Mesothelial cell of epicardium (in vitro differentiated cells): Measurements from ENCODE around the gene MAN1B1. TPM values are rescaled to one million over a fixed set of nuclear protein-coding genes. Genes with fewer than 3 reads are reported as not detected.

Experiments
- DNase-seq, 2 experiments: peaks; one replicate each; pipeline ENCODE4 v3.0.0; 2021; ENCODE audit warnings: low spot score in 2 of 2; ENCODE audit not compliant: unreplicated experiment in 2 of 2
- H3K27ac Mint-ChIP-seq: 2 replicates; pipeline ENCODE4 v1.8.0; 2021; ENCODE audit warnings: mixed read lengths
- H3K27me3 Mint-ChIP-seq: 2 replicates; pipeline ENCODE4 v1.8.0; 2021; ENCODE audit warnings: low read depth, mixed read lengths
- H3K36me3 Mint-ChIP-seq: 2 replicates; pipeline ENCODE4 v1.8.0; 2021; ENCODE audit warnings: mixed read lengths
- H3K4me1 Mint-ChIP-seq: 2 replicates; pipeline ENCODE4 v1.8.0; 2021; ENCODE audit warnings: mixed read lengths
- H3K4me3 Mint-ChIP-seq: 2 replicates; pipeline ENCODE4 v1.8.0; 2021; ENCODE audit warnings: mild to moderate bottlenecking, moderate library complexity, mixed read lengths
- H3K9me3 Mint-ChIP-seq: 2 replicates; pipeline ENCODE4 v1.8.0; 2021; ENCODE audit warnings: mixed read lengths
- CTCF ChIP-seq: fragments of 200-600 bp; sonication (generic); IDR thresholded peaks from one replicate; pipeline ENCODE4 v1.5.0; 2021; ENCODE audit warnings: antibody characterized with exemption; ENCODE audit not compliant: unreplicated experiment
- total RNA-seq: library from RNA; stranded (reverse); gene quantifications from 3 replicates; pipeline ENCODE4 v1.2.1, GENCODE V29; 2021

Gene MAN1B1
- total RNA-seq, 1 donor from 2014 or later: 65.1 TPM

- H3K4me1 Mint-ChIP-seq: no peaks in the 10 kb centered on the region
- no peaks in the 10 kb centered on the region for H3K9me3 Mint-ChIP-seq
- H3K27me3 Mint-ChIP-seq: peaks cover 75% of the 10 kb centered on the region
- TF ChIP-seq CTCF: no peak
- H3K36me3 Mint-ChIP-seq: no peaks in the 10 kb centered on the region
- DNase-seq: no peak
- H3K4me3 Mint-ChIP-seq: no peak overlapping the region
- no peak overlapping the region for H3K27ac Mint-ChIP-seq
Observed at GRCh38 chr9:137141976-137142936, 55.5 kb downstream of the MAN1B1 start.

GRCh38 chr9:137143459-137143858 lies 56.7 kb downstream of the MAN1B1 start:
- no peaks in the 10 kb centered on the region for H3K9me3 Mint-ChIP-seq
- no peak for DNase-seq
- H3K36me3 Mint-ChIP-seq: no peaks in the 10 kb centered on the region
- H3K4me1 Mint-ChIP-seq: no peaks in the 10 kb centered on the region
- H3K4me3 Mint-ChIP-seq: no peak overlapping the region
- peaks cover 66% of the 10 kb centered on the region for H3K27me3 Mint-ChIP-seq
- no peak for TF ChIP-seq CTCF
- H3K27ac Mint-ChIP-seq: no peak overlapping the region

GRCh38 chr9:137145731-137146526 lies 59.1 kb downstream of the MAN1B1 start:
- H3K9me3 Mint-ChIP-seq: no peaks in the 10 kb centered on the region
- no peak for DNase-seq
- H3K36me3 Mint-ChIP-seq: no peaks in the 10 kb centered on the region
- no peak overlapping the region for H3K27ac Mint-ChIP-seq
- no peak for TF ChIP-seq CTCF
- no peak overlapping the region for H3K4me3 Mint-ChIP-seq
- H3K4me1 Mint-ChIP-seq: no peaks in the 10 kb centered on the region
- H3K27me3 Mint-ChIP-seq: peaks cover 50% of the 10 kb centered on the region

GRCh38 chr9:137146527-137146918 lies 59.7 kb downstream of the MAN1B1 start:
- H3K4me1 Mint-ChIP-seq: no peaks in the 10 kb centered on the region
- no peaks in the 10 kb centered on the region for H3K36me3 Mint-ChIP-seq
- no peaks in the 10 kb centered on the region for H3K9me3 Mint-ChIP-seq
- no peak for DNase-seq
- H3K4me3 Mint-ChIP-seq: no peak overlapping the region
- H3K27ac Mint-ChIP-seq: no peak overlapping the region
- no peak for TF ChIP-seq CTCF
- peaks cover 45% of the 10 kb centered on the region for H3K27me3 Mint-ChIP-seq

GRCh38 chr9:137147091-137147792 lies 60.5 kb downstream of the MAN1B1 start:
- Mint-ChIP-seq H3K27me3 (peaks cover 37% of the 10 kb centered on the region), H3K27ac (no peak overlapping the region), H3K4me1 (no peaks in the 10 kb centered on the region), H3K36me3 (no peaks in the 10 kb centered on the region), H3K4me3 (no peak overlapping the region), H3K9me3 (no peaks in the 10 kb centered on the region)
- TF ChIP-seq CTCF: no peak
- no peak for DNase-seq
